ENCODE measurements around the gene DCXR. TPM values are rescaled to one million over a fixed set of nuclear protein-coding genes. Genes with fewer than 3 reads are reported as not detected.
A peak's percentile ranks its signal among the peaks of the same experiment; 100 is the strongest.

DCXR gene
- total and polyA plus RNA-seq, 2 of the 13 experiments (the other 11 are each of a cell fraction or from before 2014, with no cell fraction given), result 287 to 311 TPM

DNA sequence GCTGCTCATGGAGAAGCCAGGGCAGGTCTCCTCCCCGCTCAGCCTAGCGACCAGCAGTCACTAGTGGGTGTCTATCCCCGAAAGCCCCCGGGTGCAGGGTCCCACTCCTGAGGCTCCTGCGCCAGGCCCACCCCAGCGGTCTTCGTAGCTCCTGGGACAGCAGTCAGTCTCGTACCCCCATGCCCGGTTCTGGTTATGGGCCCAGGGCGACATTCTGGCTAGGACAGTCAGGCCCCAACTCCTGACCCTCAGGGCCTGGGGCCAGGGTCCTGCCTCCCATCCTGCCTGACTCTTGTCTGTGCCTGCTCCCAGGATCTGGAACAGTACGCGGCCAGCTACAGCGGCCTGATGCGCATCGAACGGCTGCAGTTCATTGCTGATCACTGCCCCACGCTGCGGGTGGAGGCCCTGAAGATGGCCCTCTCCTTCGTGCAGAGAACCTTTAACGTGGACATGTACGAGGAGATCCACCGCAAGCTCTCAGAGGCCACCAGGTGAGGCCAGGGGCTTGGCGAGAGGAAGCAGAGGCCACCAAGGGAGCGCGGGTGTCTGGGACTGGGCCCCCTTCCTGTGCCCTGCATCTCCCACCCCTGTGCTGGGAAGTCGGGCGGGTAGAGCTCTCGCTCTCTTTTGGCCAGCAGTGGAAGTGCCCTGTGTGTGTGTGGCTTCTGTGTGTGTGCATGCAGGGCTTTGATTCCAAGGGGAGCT is 16.2 kb upstream of the DCXR start (continued):
- TF ChIP-seq ONECUT2 (CRISPR knock-in tag; IDR thresholded peaks at IDR 0.05), result no peak
- no peak for TF ChIP-seq RBFOX2 (IDR thresholded peaks at IDR 0.05; ENCODE audit: low read depth, low read length)
- 0 out of 2 replicates have a peak, but pooled peaks have one; percentile 41 for TF ChIP-seq KDM2A (CRISPR knock-in tag; IDR thresholded peaks at IDR 0.05; ENCODE audit: borderline replicate concordance, low read depth)
- no peak for TF ChIP-seq ZNF263 (CRISPR knock-in tag; IDR thresholded peaks at IDR 0.05)
- no peak for TF ChIP-seq DNMT1 (CRISPR knock-in tag; IDR thresholded peaks at IDR 0.05)
- TF ChIP-seq NBN (conservative IDR thresholded peaks at IDR 0.05), result no peak
- TF ChIP-seq EEA1 (CRISPR knock-in tag; IDR thresholded peaks at IDR 0.05; ENCODE audit: borderline replicate concordance), result no peak
- 0 out of 2 replicates have a peak, but pooled peaks have one; percentile 20 for TF ChIP-seq SSRP1 (CRISPR knock-in tag; IDR thresholded peaks at IDR 0.05)

DNA sequence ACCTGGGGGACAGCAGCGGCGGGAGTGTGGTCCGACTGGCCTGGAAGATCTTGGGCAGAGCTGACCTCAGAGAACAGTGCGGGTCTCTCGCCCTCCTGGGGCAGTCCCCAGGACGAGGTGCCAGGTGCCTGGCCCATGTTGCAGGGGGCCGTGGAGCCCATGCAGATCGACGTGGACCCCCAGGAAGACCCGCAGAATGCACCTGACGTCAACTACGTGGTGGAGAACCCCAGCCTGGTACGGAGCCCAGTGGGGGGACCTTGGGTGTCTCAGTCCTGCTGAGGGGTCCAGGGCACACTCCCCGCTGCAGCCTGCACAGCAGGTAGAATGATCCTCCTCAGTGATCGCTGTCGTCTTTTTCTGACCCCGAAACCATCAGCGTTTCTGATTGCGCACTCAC is 15.6 kb upstream of the DCXR start:
- Histone ChIP-seq H4K20me1 (ENCODE audit: insufficient read depth, low read length) (no peaks in the 10 kb centered on the region; the same call in 1 of the 2 replicates), H3K4me1 (ENCODE audit: insufficient read depth, low read length) (peaks cover 61% of the 10 kb centered on the region), H3K9me3 (ENCODE audit: low read length) (no peaks in the 10 kb centered on the region), H3K27ac (ENCODE audit: extremely low read length, insufficient read depth, low read length) (no peak overlapping the region), H3K36me3 (replicated peaks in 1 of 2; ENCODE audit: control insufficient read depth in 1 of 2, insufficient read depth in 2 of 2, low read length in 2 of 2) (peaks cover 24 to 43% of the 10 kb centered on the region in 2 experiments), H2AFZ (ENCODE audit: low read length) (no peak overlapping the region), H3K27me3 (ENCODE audit: control insufficient read depth in 1 of 2, insufficient read depth in 2 of 2, low read length in 2 of 2) (no peaks in the 10 kb centered on the region; a peak in 2 of 5 replicates), H3K4me2 (ENCODE audit: low read depth, low read length) (peak overlapping the region; percentile 92), H3K4me3 (replicated peaks in 1 of 3; ENCODE audit: insufficient read depth in 1 of 3, low read depth in 2 of 3, low read length in 3 of 3) (peak overlapping the region; percentile 76 to 99 (median 95)), H3K79me2 (ENCODE audit: insufficient read depth, low read length) (peaks cover 37% of the 10 kb centered on the region), H3K9ac (ENCODE audit: insufficient read depth, low read depth, low read length) (peak overlapping the region; percentile 94; the same call in 1 of the 2 replicates)
- 99% methylated on average over 13 of the region's 19 CpGs for WGBS (ENCODE audit: low lambda C conversion rate)
- POLR2A ChIA-PET, result interaction anchor here (1.2 to 3.4 kb wide), 2 partner anchors 13 to 16 kb away, joined by 3 to 33 read pairs; partner anchors contain the start of gene DCXR
- no peak for DNase-seq (ENCODE audit: low spot score)
- ATAC-seq, result no peak
- no peak for FAIRE-seq
- BruUV-seq (replicated peaks), result no TSS peak
- intact Hi-C loops (cut with micrococcal nuclease; ENCODE audit: unreplicated experiment) (loop anchor here (5.0 kb wide), 1 partner anchor 44 kb away; the partner anchor contains the start of gene FASN), in situ Hi-C loops (cut with HindIII; ENCODE audit: extremely low pct_ligation_motif_present, low pct_unique_long_range_greater_than_20kb) (no loop called here)
- CTCF ChIA-PET (ENCODE audit: low intra/inter-chr PET ratio, low total read pairs), result no interaction called here
- TF ChIP-seq ZNF775 (CRISPR knock-in tag; IDR thresholded peaks at IDR 0.05; ENCODE audit: borderline replicate concordance) (no peak), PITX1 (CRISPR knock-in tag; IDR thresholded peaks at IDR 0.05) (no peak), POLR2AphosphoS2 (IDR thresholded peaks at IDR 0.05; ENCODE audit: low read depth, low read length) (no peak), DNMT1 (CRISPR knock-in tag; IDR thresholded peaks at IDR 0.05) (no peak), ZNF382 (CRISPR knock-in tag; IDR thresholded peaks at IDR 0.05; ENCODE audit: borderline replicate concordance) (no peak), SAP130 (CRISPR knock-in tag; IDR thresholded peaks at IDR 0.05; ENCODE audit: low read depth) (no peak), ZNF850 (CRISPR knock-in tag; conservative IDR thresholded peaks at IDR 0.05) (no peak), FOXC1 (CRISPR knock-in tag; IDR thresholded peaks at IDR 0.05; ENCODE audit: borderline replicate concordance) (no peak), HOXA7 (CRISPR knock-in tag; IDR thresholded peaks at IDR 0.05) (no peak), ZFY (CRISPR knock-in tag; IDR thresholded peaks at IDR 0.05) (no peak), ZNF230 (CRISPR knock-in tag; IDR thresholded peaks at IDR 0.05) (no peak), SIX4 (CRISPR knock-in tag; IDR thresholded peaks at IDR 0.05) (no peak), TBX2 (CRISPR knock-in tag; IDR thresholded peaks at IDR 0.05; ENCODE audit: borderline replicate concordance) (no peak)
- TF ChIP-seq, protein P1, sequence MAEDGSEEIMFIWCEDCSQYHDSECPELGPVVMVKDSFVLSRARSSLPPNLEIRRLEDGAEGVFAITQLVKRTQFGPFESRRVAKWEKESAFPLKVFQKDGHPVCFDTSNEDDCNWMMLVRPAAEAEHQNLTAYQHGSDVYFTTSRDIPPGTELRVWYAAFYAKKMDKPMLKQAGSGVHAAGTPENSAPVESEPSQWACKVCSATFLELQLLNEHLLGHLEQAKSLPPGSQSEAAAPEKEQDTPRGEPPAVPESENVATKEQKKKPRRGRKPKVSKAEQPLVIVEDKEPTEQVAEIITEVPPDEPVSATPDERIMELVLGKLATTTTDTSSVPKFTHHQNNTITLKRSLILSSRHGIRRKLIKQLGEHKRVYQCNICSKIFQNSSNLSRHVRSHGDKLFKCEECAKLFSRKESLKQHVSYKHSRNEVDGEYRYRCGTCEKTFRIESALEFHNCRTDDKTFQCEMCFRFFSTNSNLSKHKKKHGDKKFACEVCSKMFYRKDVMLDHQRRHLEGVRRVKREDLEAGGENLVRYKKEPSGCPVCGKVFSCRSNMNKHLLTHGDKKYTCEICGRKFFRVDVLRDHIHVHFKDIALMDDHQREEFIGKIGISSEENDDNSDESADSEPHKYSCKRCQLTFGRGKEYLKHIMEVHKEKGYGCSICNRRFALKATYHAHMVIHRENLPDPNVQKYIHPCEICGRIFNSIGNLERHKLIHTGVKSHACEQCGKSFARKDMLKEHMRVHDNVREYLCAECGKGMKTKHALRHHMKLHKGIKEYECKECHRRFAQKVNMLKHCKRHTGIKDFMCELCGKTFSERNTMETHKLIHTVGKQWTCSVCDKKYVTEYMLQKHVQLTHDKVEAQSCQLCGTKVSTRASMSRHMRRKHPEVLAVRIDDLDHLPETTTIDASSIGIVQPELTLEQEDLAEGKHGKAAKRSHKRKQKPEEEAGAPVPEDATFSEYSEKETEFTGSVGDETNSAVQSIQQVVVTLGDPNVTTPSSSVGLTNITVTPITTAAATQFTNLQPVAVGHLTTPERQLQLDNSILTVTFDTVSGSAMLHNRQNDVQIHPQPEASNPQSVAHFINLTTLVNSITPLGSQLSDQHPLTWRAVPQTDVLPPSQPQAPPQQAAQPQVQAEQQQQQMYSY (CRISPR knock-in tag; IDR thresholded peaks at IDR 0.05), result no peak
- TF ChIP-seq, protein P2, sequence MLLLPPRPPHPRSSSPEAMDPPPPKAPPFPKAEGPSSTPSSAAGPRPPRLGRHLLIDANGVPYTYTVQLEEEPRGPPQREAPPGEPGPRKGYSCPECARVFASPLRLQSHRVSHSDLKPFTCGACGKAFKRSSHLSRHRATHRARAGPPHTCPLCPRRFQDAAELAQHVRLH (CRISPR knock-in tag; IDR thresholded peaks at IDR 0.05; ENCODE audit: borderline replicate concordance, low read depth), result no peak
